Fibroblast of skin of right quadriceps (primary cell): ENCODE data around the gene TVP23A.
A peak's percentile ranks its signal among the peaks of the same experiment; 100 is the strongest.

ENCODE experiments used
- DNase-seq: peaks from one replicate; pipeline ENCODE4 v3.0.0-alpha.2; 2013

Gene TVP23A

GRCh38 chr16:10817963-10818941 is at the start of gene TVP23A:
TSS of gene TVP23A (minus strand) at chr16:10818794. CDS start at chr16:10818493, 301 bp downstream.
- no peak for DNase-seq

GRCh38 chr16:10868104-10868595 is 49.6 kb upstream of the TVP23A start:
- no peak for DNase-seq

- DNase-seq = no peak
Observed at GRCh38 chr16:10867199-10867598, 48.6 kb upstream of the TVP23A start.

- no peak for DNase-seq
Observed at GRCh38 chr16:10865991-10866966, 47.7 kb upstream of the TVP23A start.

- peak; percentile 60 for DNase-seq
Observed at GRCh38 chr16:10862438-10862837, 43.8 kb upstream of the TVP23A start.

- DNase-seq = no peak
Observed at GRCh38 chr16:10859658-10860057, 41.1 kb upstream of the TVP23A start.

- no peak for DNase-seq
Observed at GRCh38 chr16:10859020-10859419, 40.4 kb upstream of the TVP23A start.

- DNase-seq = no peak
Observed at GRCh38 chr16:10858203-10858602, 39.6 kb upstream of the TVP23A start.

- no peak for DNase-seq
Observed at GRCh38 chr16:10856042-10856441, 37.4 kb upstream of the TVP23A start.

- DNase-seq = no peak
Observed at GRCh38 chr16:10852948-10853347, 34.4 kb upstream of the TVP23A start.

GRCh38 chr16:10852286-10852685 is 33.7 kb upstream of the TVP23A start:
- no peak for DNase-seq

GRCh38 chr16:10851512-10851911 is 32.9 kb upstream of the TVP23A start:
- no peak for DNase-seq

- no peak for DNase-seq
Observed at GRCh38 chr16:10850478-10850850, 31.9 kb upstream of the TVP23A start.

- DNase-seq = no peak
Observed at GRCh38 chr16:10849736-10850477, 31.3 kb upstream of the TVP23A start.

- no peak for DNase-seq
Observed at GRCh38 chr16:10847176-10847575, 28.6 kb upstream of the TVP23A start.

- DNase-seq = no peak
Observed at GRCh38 chr16:10846213-10846998, 27.8 kb upstream of the TVP23A start.

GRCh38 chr16:10840703-10841102 is 22.1 kb upstream of the TVP23A start:
- DNase-seq = no peak

GRCh38 chr16:10839279-10839666 is 20.7 kb upstream of the TVP23A start:
- no peak for DNase-seq

- DNase-seq = no peak
Observed at GRCh38 chr16:10838621-10839278, 20.2 kb upstream of the TVP23A start.

GRCh38 chr16:10836174-10836853 is 17.7 kb upstream of the TVP23A start:
- no peak for DNase-seq
